ENCODE results near the gene ESRRB.
"Not testable (repeated sequence)": the region's sequence is repeated elsewhere in the genome, so short reads cannot be mapped to it uniquely, and the experiment has no call there.

The ESRRB gene

GRCh38 chr14:76509311-76509710 lies 133.4 kb downstream of the ESRRB start:
- Mint-ChIP-seq H3K27me3 (peaks cover 24% of the 10 kb centered on the region), H3K4me3 (no peak overlapping the region), H3K27ac (no peak overlapping the region), H3K4me1 (no peaks in the 10 kb centered on the region), H3K9me3 (no peaks in the 10 kb centered on the region), H3K36me3 (no peaks in the 10 kb centered on the region)

DNA sequence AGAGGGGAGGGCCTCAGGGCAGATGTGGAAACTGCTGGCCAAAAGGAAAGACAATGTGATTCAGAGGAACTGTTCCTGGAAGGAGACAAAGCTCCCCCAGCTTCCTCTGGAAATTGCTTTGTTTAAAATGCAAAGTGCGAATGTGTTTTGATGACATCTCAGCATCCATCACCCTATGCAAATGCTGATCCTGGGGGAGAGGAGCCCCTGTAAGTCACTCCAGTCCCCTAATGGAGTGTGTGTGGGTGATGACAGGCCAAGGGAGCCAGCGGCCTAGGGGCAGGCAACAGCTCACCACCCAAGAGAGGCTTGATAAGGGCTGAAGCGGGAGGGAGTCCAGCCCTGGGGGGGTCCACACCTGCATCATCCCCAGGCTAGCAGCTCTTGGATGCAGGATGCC lies 134.2 kb downstream of the ESRRB start:
- Mint-ChIP-seq H3K9me3 (no peaks in the 10 kb centered on the region), H3K27me3 (peaks cover 24% of the 10 kb centered on the region), H3K27ac (no peak overlapping the region), H3K4me1 (no peaks in the 10 kb centered on the region), H3K36me3 (no peaks in the 10 kb centered on the region), H3K4me3 (no peak overlapping the region)

- Mint-ChIP-seq H3K36me3 (no peaks in the 10 kb centered on the region), H3K9me3 (no peaks in the 10 kb centered on the region)
Observed at GRCh38 chr14:76514213-76514998, 138.5 kb downstream of the ESRRB start.

DNA sequence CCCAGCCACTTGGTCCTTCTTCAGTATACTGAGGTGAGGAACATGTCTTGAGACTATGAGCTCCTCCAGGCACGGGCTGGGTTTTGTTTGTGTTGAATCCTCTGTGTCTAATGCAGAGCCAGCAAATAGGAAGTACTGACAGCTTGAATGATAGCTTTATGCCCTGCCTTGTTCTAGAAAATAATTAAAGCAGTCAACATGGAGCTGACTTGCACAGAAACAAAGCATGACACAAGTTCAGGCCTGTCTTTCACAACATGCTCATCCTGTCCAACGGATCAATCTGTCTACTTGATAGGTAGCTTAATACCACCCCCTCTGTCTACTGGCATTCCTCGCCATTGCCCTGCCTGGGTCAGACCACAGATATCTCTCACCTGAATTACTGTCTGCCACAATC lies 140.9 kb downstream of the ESRRB start:
- peaks cover 29% of the 10 kb centered on the region for H3K27me3 Mint-ChIP-seq
- H3K27ac Mint-ChIP-seq = no peak overlapping the region
- H3K4me3 Mint-ChIP-seq = no peak overlapping the region
- no peaks in the 10 kb centered on the region for H3K4me1 Mint-ChIP-seq
- no peaks in the 10 kb centered on the region for H3K36me3 Mint-ChIP-seq
- H3K9me3 Mint-ChIP-seq = peaks cover 6% of the 10 kb centered on the region

More at GRCh38 chr14:76514213-76514998, 138.5 kb downstream of the ESRRB start:
- Mint-ChIP-seq H3K4me3 (no peak overlapping the region), H3K4me1 (no peaks in the 10 kb centered on the region), H3K27me3 (peaks cover 20% of the 10 kb centered on the region), H3K27ac (no peak overlapping the region)

DNA sequence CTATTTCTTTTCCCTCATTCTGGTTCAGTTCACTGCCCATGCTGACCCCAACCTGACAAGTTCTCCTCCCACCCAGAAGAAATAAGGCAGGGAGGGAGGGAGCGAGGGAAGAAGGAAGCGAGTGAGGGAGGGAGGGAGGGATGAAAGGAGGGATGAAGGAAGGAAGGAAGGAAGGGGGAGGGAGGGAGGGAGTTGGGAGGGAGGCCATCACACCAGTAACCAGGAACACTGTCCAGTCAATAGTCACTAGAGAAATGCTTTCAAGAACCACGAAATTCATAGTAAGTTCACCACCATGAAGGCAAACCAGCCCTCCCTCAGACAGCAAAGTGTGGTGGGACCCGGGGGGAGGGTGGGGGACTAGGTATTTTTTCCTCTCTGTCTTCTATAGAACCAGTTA lies 142.4 kb downstream of the ESRRB start:
- Mint-ChIP-seq H3K27ac (no peak overlapping the region), H3K9me3 (peaks cover 15% of the 10 kb centered on the region), H3K4me3 (no peak overlapping the region), H3K27me3 (peaks cover 27% of the 10 kb centered on the region), H3K4me1 (no peaks in the 10 kb centered on the region), H3K36me3 (no peaks in the 10 kb centered on the region)

GRCh38 chr14:76525106-76525821 lies 149.3 kb downstream of the ESRRB start:
- Mint-ChIP-seq H3K27me3 (peaks cover 22% of the 10 kb centered on the region), H3K4me1 (no peaks in the 10 kb centered on the region), H3K4me3 (no peak overlapping the region), H3K36me3 (no peaks in the 10 kb centered on the region), H3K27ac (no peak overlapping the region), H3K9me3 (peaks cover 17% of the 10 kb centered on the region)

DNA sequence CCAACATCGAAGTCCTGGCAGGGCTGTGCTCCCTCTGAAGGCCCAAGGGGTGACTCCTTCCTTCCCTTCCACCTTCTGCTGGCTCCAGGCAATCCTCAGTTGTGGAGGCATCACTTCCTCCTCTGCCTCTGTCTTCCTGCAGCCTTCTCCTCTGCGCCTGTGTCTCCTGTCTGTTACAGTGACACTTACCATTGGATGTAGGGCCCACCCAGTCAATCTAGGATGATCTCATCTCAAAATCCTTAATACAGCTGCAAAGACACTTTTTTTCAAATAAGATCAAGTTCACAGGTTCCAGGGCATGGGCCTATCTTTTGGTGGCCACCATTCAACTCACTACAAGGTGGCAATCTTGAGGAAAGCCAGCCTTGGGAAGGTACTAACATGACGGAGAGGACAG lies 155.1 kb downstream of the ESRRB start:
- no peak overlapping the region for H3K27ac Mint-ChIP-seq
- H3K4me1 Mint-ChIP-seq = no peaks in the 10 kb centered on the region

GRCh38 chr14:76531821-76532318 lies 155.9 kb downstream of the ESRRB start:
- Mint-ChIP-seq H3K4me3 (no peak overlapping the region), H3K36me3 (no peaks in the 10 kb centered on the region), H3K27ac (no peak overlapping the region), H3K4me1 (no peaks in the 10 kb centered on the region), H3K9me3 (no peaks in the 10 kb centered on the region), H3K27me3 (peaks cover 4% of the 10 kb centered on the region)

More for the DNA sequence above, 155.1 kb downstream of the ESRRB start:
- H3K9me3 Mint-ChIP-seq = no peaks in the 10 kb centered on the region
- no peaks in the 10 kb centered on the region for H3K36me3 Mint-ChIP-seq
- peaks cover 4% of the 10 kb centered on the region for H3K27me3 Mint-ChIP-seq
- no peak overlapping the region for H3K4me3 Mint-ChIP-seq

GRCh38 chr14:76536636-76537035 lies 160.7 kb downstream of the ESRRB start:
- not testable (repeated sequence) for H3K4me1 Mint-ChIP-seq, H3K4me3 Mint-ChIP-seq, H3K27ac Mint-ChIP-seq, H3K36me3 Mint-ChIP-seq, H3K27me3 Mint-ChIP-seq, H3K9me3 Mint-ChIP-seq

DNA sequence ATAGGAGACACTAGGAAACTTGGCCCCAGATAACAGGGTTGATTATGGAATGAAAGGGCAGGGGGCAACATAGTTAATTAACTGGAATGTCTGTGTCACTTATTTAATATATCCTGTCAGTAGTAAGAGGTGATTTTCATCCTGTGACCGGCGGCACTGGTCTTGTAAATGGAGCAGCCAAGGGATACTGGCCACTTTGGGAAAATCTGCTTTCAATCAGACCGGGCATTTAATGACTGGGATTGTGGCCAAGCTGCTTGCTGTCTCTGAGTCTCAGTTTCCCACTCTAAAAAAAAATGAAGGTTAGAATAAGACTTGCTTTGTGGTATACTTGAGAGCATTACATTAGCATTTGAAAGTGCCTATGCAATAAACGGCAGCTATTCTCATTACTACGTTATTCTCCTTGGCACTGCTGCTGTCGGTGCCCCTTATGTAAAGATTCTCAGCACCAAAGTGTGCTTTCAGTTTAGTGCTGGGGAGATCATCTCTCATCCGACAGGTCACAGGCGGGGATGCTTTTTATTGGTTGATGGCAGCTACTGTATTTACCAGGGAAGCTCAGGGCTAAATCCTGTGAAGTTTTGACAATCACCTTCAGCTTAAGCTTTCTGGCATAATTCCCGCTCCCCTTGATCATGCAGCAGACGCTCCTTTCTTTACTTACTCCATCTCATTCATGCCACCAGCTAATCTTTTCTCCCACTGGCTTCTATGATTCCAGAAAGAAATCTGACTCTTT lies 162.1 kb downstream of the ESRRB start:
- Mint-ChIP-seq H3K9me3 (no peaks in the 10 kb centered on the region), H3K4me3 (no peak overlapping the region), H3K27ac (no peak overlapping the region), H3K36me3 (no peaks in the 10 kb centered on the region), H3K27me3 (peaks cover 5% of the 10 kb centered on the region), H3K4me1 (no peaks in the 10 kb centered on the region)

- Mint-ChIP-seq H3K27ac (no peak overlapping the region), H3K9me3 (no peaks in the 10 kb centered on the region), H3K4me3 (no peak overlapping the region), H3K4me1 (no peaks in the 10 kb centered on the region), H3K36me3 (no peaks in the 10 kb centered on the region), H3K27me3 (peaks cover 5% of the 10 kb centered on the region)
Observed at GRCh38 chr14:76538648-76539008, 162.7 kb downstream of the ESRRB start.

- Mint-ChIP-seq H3K36me3 (no peaks in the 10 kb centered on the region), H3K4me3 (no peak overlapping the region), H3K27me3 (peaks cover 6% of the 10 kb centered on the region), H3K9me3 (no peaks in the 10 kb centered on the region), H3K27ac (no peak overlapping the region), H3K4me1 (no peaks in the 10 kb centered on the region)
Observed at GRCh38 chr14:76539130-76539529, 163.2 kb downstream of the ESRRB start.

- Mint-ChIP-seq H3K27ac (no peak overlapping the region), H3K9me3 (no peaks in the 10 kb centered on the region), H3K4me3 (no peak overlapping the region), H3K4me1 (no peaks in the 10 kb centered on the region), H3K27me3 (peaks cover 6% of the 10 kb centered on the region), H3K36me3 (no peaks in the 10 kb centered on the region)
Observed at GRCh38 chr14:76541594-76542219, 165.8 kb downstream of the ESRRB start.

DNA sequence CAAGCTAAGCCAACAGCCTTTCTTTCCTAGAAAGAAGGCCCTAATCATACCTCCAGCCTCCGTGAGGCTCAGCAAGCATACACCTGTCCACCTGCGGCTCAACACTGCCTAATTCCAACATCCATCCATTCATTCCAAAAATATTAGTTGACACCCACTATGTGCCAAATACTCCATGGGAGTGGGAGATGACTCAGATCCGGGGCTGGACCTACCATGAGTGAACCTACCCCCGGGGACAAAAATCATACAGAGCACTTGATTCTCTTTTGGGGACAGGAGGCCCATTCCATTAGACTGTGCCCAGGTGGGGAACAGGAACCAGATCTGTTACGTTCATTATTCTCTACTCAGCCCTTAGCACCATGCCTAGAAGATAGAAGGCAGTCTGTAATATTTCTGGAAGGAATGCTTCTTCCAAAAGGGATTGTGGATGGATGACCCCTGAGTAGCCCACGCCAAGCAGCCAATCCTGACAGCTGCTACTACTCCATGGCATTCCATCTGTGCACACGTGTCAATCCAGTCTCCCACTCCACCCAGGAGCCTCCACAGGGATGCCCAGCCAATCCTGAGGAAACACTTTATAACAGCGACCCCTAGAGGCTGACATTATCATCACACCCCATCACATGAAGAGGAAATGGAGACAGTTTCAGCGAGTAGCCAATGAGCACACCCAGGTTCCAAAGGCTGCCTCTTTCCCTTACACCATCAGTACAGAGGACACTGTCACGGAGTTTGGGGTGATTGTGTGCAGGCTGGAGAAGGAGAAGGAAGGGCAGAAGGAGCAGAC lies 170.7 kb downstream of the ESRRB start:
- Mint-ChIP-seq H3K4me1 (no peaks in the 10 kb centered on the region), H3K36me3 (no peaks in the 10 kb centered on the region), H3K9me3 (no peaks in the 10 kb centered on the region), H3K4me3 (no peak overlapping the region), H3K27me3 (peaks cover 4% of the 10 kb centered on the region), H3K27ac (no peak overlapping the region)

DNA sequence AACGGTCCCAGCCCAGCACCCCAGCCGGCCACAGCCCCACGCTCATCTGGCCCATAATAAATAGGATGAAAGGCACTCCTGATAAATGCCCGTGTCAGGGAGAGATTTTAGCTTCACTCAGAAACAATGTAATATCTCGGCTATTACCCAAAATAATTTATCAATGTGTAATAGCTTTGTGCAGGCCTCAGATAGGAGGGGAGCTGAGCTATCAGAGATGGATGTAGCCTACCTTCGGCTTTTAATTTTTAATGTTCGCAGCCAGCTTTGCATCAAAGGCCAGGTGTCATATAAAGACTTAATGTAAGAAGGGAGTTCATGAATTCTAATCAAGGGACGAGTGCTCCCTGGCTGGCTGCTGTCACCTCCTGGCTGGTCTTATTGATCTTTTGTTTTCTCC lies 171.9 kb downstream of the ESRRB start:
- no peak overlapping the region for H3K27ac Mint-ChIP-seq
- H3K27me3 Mint-ChIP-seq = peaks cover 3% of the 10 kb centered on the region
- no peaks in the 10 kb centered on the region for H3K36me3 Mint-ChIP-seq
- no peak overlapping the region for H3K4me3 Mint-ChIP-seq
- H3K9me3 Mint-ChIP-seq = no peaks in the 10 kb centered on the region
- no peaks in the 10 kb centered on the region for H3K4me1 Mint-ChIP-seq
